ENCODE measurements around the gene SLC24A3.

The SLC24A3 gene

DNA sequence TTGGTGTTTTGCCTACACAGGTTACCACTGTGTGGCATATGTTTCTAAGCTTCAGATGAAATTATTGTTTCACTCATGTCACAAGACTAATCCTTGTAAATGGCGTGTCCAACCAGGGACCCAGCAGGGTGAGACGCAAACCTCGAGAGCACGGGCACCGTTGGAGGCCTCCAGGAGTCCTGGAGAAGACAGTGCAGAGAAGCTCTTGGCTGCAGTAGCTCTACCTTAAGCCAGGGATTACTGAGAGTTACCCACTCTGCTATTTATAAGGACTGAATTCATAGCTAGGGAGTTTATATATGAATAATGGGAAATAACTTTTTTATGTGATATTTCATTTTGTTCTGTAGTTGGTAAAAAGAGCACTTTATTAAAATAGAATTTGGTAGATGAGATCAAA, 137.4 kb downstream of the SLC24A3 start:
- no peak overlapping the region for H3K27ac ChIP-seq (ENCODE audit: low read depth, low read length)
- no peaks in the 10 kb centered on the region for H3K36me3 ChIP-seq (ENCODE audit: control insufficient read depth in 5 of 5, insufficient read depth in 5 of 5, low read length in 5 of 5)
- no peaks in the 10 kb centered on the region for H3K27me3 ChIP-seq (ENCODE audit: control insufficient read depth in 5 of 5, insufficient read depth in 4 of 5, low read length in 5 of 5)
- H3K4me3 ChIP-seq (ENCODE audit: low read depth in 1 of 5, low read length in 5 of 5): no peak overlapping the region
- no peak overlapping the region for H3K9ac ChIP-seq (ENCODE audit: low read length in 5 of 5)
- H3K9me3 ChIP-seq (ENCODE audit: control insufficient read depth in 5 of 5, low read length in 5 of 5): no peaks in the 10 kb centered on the region
- H3K4me1 ChIP-seq (ENCODE audit: control insufficient read depth in 5 of 5, insufficient read depth in 5 of 5, low read length in 5 of 5): peaks cover 0 to 3% (median 3%) of the 10 kb centered on the region in 5 donors

DNA sequence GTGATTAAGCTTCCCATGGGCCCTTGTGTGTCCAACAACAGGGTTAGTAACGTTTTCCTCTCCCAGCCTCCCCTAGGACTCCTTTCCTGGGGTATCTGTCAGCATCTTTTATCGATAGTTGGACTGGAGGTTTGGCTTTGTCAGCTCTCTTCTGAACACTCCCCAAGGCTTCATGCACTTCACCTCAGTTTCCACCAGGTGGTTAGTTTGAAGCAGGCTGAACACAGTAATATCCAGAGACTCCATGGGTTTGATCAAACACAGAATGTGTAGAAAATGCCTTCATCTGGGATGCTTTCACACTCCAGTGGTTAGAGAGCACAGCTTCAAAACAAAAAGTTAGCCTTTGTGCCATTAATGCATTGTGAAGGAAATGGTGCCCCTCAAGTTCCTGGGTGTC, 139.1 kb downstream of the SLC24A3 start:
- Histone ChIP-seq H3K9me3 (ENCODE audit: control insufficient read depth in 5 of 5, low read length in 5 of 5) (no peaks in the 10 kb centered on the region), H3K9ac (ENCODE audit: low read length in 5 of 5) (no peak overlapping the region), H3K36me3 (ENCODE audit: control insufficient read depth in 5 of 5, insufficient read depth in 5 of 5, low read length in 5 of 5) (no peaks in the 10 kb centered on the region), H3K27me3 (ENCODE audit: control insufficient read depth in 5 of 5, insufficient read depth in 4 of 5, low read length in 5 of 5) (no peaks in the 10 kb centered on the region), H3K27ac (ENCODE audit: low read depth, low read length) (no peak overlapping the region), H3K4me3 (ENCODE audit: low read depth in 1 of 5, low read length in 5 of 5) (no peak overlapping the region), H3K4me1 (ENCODE audit: control insufficient read depth in 5 of 5, insufficient read depth in 5 of 5, low read length in 5 of 5) (peaks cover 0 to 3% (median 3%) of the 10 kb centered on the region in 5 donors)

DNA sequence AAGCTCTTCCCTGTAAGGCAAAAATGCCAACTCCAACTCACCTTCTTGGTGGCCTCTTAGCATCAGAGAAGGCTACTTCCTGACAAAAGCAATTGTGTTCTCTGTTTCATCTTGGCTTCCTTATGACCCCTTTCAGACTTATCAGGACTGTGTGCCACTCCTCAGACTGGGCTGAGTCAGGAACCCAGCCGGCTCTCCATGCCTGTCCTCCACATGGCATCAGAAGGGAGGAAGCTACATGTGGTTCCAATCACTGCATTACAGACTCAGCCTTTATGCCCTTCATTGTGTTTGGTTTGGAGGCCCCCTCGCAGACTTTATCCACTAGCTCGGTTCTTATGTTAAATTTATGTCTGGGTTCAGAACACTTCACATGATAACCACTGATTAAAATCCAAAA, 142.5 kb downstream of the SLC24A3 start:
- Histone ChIP-seq H3K36me3 (ENCODE audit: control insufficient read depth in 5 of 5, insufficient read depth in 5 of 5, low read length in 5 of 5) (no peaks in the 10 kb centered on the region), H3K9ac (ENCODE audit: low read length in 5 of 5) (no peak overlapping the region), H3K4me1 (ENCODE audit: control insufficient read depth in 5 of 5, insufficient read depth in 5 of 5, low read length in 5 of 5) (peaks cover 0 to 3% (median 3%) of the 10 kb centered on the region in 5 donors), H3K9me3 (ENCODE audit: control insufficient read depth in 5 of 5, low read length in 5 of 5) (no peaks in the 10 kb centered on the region), H3K4me3 (ENCODE audit: low read depth in 1 of 5, low read length in 5 of 5) (no peak overlapping the region), H3K27me3 (ENCODE audit: control insufficient read depth in 5 of 5, insufficient read depth in 4 of 5, low read length in 5 of 5) (no peaks in the 10 kb centered on the region), H3K27ac (ENCODE audit: low read depth, low read length) (no peak overlapping the region)

DNA sequence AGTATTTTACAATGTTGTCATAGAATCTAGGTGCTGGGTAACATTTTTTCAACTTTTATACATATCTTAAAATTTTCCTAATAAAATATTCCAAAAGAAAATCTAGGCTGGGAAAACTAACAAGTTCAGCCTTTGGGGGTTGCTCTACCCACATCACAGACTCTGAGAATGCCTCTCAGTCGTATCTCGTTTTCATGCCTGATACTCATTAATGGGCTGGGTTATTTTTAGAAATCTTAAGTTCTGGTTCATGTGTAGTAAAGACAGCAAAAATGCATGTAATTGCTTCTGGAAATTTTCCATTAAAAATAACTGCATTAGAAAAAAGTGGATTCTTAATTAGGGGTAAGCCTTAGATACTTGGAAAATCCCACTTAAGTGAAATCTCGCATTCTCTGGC, 149.3 kb downstream of the SLC24A3 start:
- Histone ChIP-seq H3K4me3 (ENCODE audit: low read depth in 1 of 5, low read length in 5 of 5) (no peak overlapping the region), H3K27me3 (ENCODE audit: control insufficient read depth in 5 of 5, insufficient read depth in 4 of 5, low read length in 5 of 5) (no peaks in the 10 kb centered on the region), H3K36me3 (ENCODE audit: control insufficient read depth in 5 of 5, insufficient read depth in 5 of 5, low read length in 5 of 5) (no peaks in the 10 kb centered on the region), H3K4me1 (ENCODE audit: control insufficient read depth in 5 of 5, insufficient read depth in 5 of 5, low read length in 5 of 5) (no peaks in the 10 kb centered on the region), H3K27ac (ENCODE audit: low read depth, low read length) (no peak overlapping the region), H3K9ac (ENCODE audit: low read length in 5 of 5) (no peak overlapping the region), H3K9me3 (ENCODE audit: control insufficient read depth in 5 of 5, low read length in 5 of 5) (no peaks in the 10 kb centered on the region)

DNA sequence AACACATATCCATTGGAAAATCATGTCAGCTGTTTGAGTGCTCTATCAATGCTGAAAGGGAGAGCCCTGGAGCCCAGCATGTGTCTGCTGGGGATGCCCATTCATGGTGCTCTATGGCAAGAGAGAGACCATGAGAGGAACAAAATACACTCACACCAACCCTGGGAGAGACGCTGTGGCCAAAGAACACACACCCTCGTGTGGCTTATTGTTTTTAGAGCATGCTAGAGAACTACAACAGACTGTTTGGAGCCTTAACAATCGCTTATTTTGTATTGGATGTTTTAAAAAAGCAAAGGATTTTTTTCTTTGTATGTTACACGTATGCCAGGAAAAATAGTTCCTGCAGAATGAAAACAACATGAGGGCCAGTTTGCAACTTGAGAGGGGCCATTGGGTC, 151.0 kb downstream of the SLC24A3 start:
- H3K36me3 ChIP-seq (ENCODE audit: control insufficient read depth in 5 of 5, insufficient read depth in 5 of 5, low read length in 5 of 5): no peaks in the 10 kb centered on the region
- H3K27ac ChIP-seq (ENCODE audit: low read depth, low read length): no peak overlapping the region
- no peak overlapping the region for H3K4me3 ChIP-seq (ENCODE audit: low read depth in 1 of 5, low read length in 5 of 5)
- no peaks in the 10 kb centered on the region for H3K27me3 ChIP-seq (ENCODE audit: control insufficient read depth in 5 of 5, insufficient read depth in 4 of 5, low read length in 5 of 5)
- H3K9me3 ChIP-seq (ENCODE audit: control insufficient read depth in 5 of 5, low read length in 5 of 5): no peaks in the 10 kb centered on the region
- no peaks in the 10 kb centered on the region for H3K4me1 ChIP-seq (ENCODE audit: control insufficient read depth in 5 of 5, insufficient read depth in 5 of 5, low read length in 5 of 5)
- H3K9ac ChIP-seq (ENCODE audit: low read length in 5 of 5): no peak overlapping the region

DNA sequence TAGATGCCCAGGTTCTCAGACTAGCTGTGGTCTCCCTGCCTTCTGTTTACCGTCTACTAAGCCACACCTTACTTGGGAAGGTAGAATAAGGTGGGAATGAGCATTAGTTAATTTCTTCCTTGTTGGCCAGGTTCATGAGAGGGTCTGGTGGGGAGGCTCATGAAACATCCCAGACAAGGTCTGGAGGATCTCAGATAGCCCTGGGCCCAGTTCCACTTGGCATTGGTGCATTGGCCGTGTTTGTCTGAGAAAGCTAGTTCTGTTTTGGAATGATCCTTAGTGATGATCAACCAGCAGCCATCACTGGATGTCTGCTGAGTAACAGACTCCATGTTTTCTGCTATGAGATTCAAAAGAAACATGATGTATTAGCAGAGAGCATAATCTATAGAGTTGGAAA, 155.1 kb downstream of the SLC24A3 start:
- H3K4me1 ChIP-seq (ENCODE audit: control insufficient read depth in 5 of 5, insufficient read depth in 5 of 5, low read length in 5 of 5): no peaks in the 10 kb centered on the region
- H3K4me3 ChIP-seq (ENCODE audit: low read depth in 1 of 5, low read length in 5 of 5): no peak overlapping the region
- H3K36me3 ChIP-seq (ENCODE audit: control insufficient read depth in 5 of 5, insufficient read depth in 5 of 5, low read length in 5 of 5): no peaks in the 10 kb centered on the region
- H3K27ac ChIP-seq (ENCODE audit: low read depth, low read length): no peak overlapping the region
- no peaks in the 10 kb centered on the region for H3K9me3 ChIP-seq (ENCODE audit: control insufficient read depth in 5 of 5, low read length in 5 of 5)
- H3K9ac ChIP-seq (ENCODE audit: low read length in 5 of 5): no peak overlapping the region
- no peaks in the 10 kb centered on the region for H3K27me3 ChIP-seq (ENCODE audit: control insufficient read depth in 5 of 5, insufficient read depth in 4 of 5, low read length in 5 of 5)

DNA sequence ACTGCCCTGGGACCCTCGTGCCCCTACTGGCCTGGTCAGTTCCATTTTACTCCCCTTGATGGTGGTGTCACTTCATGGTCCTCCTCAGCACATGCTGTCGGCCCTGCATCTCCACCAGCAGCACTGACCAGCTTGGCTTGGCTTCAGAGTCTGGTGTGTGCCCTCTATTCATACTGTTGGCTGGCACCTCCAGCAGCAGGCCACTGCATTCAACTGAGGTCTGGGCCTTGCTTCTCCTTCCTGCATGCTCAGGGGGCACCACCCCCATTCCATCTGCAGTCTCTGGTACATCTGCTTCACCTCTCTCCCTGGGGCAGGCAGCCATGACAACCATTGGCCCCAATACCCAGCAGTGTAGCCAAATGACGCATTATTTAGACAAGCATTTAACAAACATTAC, 155.9 kb downstream of the SLC24A3 start:
- Histone ChIP-seq H3K36me3 (ENCODE audit: control insufficient read depth in 5 of 5, insufficient read depth in 5 of 5, low read length in 5 of 5) (no peaks in the 10 kb centered on the region), H3K9ac (ENCODE audit: low read length in 5 of 5) (no peak overlapping the region), H3K9me3 (ENCODE audit: control insufficient read depth in 5 of 5, low read length in 5 of 5) (no peaks in the 10 kb centered on the region), H3K27ac (ENCODE audit: low read depth, low read length) (no peak overlapping the region), H3K4me3 (ENCODE audit: low read depth in 1 of 5, low read length in 5 of 5) (no peak overlapping the region), H3K4me1 (ENCODE audit: control insufficient read depth in 5 of 5, insufficient read depth in 5 of 5, low read length in 5 of 5) (no peaks in the 10 kb centered on the region), H3K27me3 (ENCODE audit: control insufficient read depth in 5 of 5, insufficient read depth in 4 of 5, low read length in 5 of 5) (no peaks in the 10 kb centered on the region)

DNA sequence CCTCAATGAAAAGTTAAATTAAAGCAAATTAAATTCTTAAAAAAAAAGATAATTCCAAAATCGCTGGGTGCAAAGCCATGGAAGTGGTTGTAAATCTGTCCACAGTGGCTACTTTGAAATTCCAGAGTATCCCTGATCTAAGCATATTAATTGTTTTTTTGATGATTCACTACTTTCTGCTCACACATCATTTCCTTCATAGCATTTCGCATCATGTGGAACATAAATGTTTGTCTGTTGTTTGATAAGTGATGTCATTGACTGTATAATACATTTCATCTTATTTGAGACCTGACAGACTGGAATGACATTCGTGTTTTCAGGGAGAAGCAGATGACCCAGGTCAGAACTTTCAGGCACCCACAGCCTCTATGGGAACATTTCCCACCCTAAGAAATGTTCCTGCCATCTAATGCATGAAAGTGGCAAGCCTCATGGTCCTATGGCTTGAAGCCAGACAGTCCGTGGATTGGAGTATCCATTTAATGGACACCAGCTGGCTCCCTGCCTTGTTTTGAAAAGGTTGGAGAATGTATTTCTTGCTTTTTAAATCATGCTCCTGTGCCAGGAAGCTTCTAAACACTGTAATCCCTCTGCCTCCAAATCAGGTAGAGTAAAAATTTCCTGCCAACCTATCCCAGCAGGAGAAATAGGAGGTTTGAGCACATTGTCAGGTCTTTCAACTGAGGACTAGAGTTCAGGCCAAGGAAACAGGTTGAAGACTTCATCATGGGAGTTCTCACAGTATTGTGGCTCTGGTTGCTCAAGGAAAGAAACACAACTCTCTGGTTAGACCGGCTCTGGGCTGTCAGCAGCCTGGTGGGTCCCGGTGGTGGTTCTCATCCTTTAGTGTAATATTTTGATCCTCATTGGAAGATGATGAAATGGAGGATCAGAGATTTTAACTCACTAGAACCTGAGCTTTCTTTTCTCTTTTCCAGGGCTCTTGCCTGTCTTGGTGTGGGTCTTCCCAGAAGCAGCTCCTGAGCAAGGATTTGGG, 157.9 kb downstream of the SLC24A3 start:
- Histone ChIP-seq H3K4me1 (ENCODE audit: control insufficient read depth in 5 of 5, insufficient read depth in 5 of 5, low read length in 5 of 5) (peaks cover 0 to 8% (median 4%) of the 10 kb centered on the region in 5 donors), H3K36me3 (ENCODE audit: control insufficient read depth in 5 of 5, insufficient read depth in 5 of 5, low read length in 5 of 5) (no peaks in the 10 kb centered on the region), H3K27ac (ENCODE audit: low read depth, low read length) (no peak overlapping the region), H3K9me3 (ENCODE audit: control insufficient read depth in 5 of 5, low read length in 5 of 5) (no peaks in the 10 kb centered on the region), H3K9ac (ENCODE audit: low read length in 5 of 5) (no peak overlapping the region), H3K4me3 (ENCODE audit: low read depth in 1 of 5, low read length in 5 of 5) (no peak overlapping the region), H3K27me3 (ENCODE audit: control insufficient read depth in 5 of 5, insufficient read depth in 4 of 5, low read length in 5 of 5) (no peaks in the 10 kb centered on the region)

DNA sequence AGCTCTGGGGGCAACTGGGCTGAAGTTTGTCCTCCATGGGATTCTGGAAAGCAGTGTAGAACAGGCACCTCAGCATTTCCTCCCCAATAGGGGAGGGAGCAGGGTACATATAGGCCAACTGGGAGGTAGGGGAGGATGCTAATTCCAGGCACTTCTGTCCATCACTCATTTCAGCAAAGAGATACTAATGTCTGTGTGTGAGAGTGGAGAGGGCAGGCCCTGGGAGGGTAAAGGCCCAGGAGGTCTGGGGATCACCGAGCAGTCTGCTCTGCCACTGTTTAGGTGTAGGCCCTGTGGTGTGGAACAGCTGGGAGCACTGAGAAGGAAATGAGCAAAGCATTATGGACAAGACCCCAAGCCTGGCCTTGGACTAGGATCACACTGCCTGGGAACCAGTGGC, 158.7 kb downstream of the SLC24A3 start:
- Histone ChIP-seq H3K9me3 (ENCODE audit: control insufficient read depth in 5 of 5, low read length in 5 of 5) (no peaks in the 10 kb centered on the region), H3K27ac (ENCODE audit: low read depth, low read length) (no peak overlapping the region), H3K36me3 (ENCODE audit: control insufficient read depth in 5 of 5, insufficient read depth in 5 of 5, low read length in 5 of 5) (no peaks in the 10 kb centered on the region), H3K27me3 (ENCODE audit: control insufficient read depth in 5 of 5, insufficient read depth in 4 of 5, low read length in 5 of 5) (no peaks in the 10 kb centered on the region), H3K4me1 (ENCODE audit: control insufficient read depth in 5 of 5, insufficient read depth in 5 of 5, low read length in 5 of 5) (peaks cover 0 to 16% (median 11%) of the 10 kb centered on the region in 5 donors), H3K9ac (ENCODE audit: low read length in 5 of 5) (no peak overlapping the region), H3K4me3 (ENCODE audit: low read depth in 1 of 5, low read length in 5 of 5) (no peak overlapping the region)

DNA sequence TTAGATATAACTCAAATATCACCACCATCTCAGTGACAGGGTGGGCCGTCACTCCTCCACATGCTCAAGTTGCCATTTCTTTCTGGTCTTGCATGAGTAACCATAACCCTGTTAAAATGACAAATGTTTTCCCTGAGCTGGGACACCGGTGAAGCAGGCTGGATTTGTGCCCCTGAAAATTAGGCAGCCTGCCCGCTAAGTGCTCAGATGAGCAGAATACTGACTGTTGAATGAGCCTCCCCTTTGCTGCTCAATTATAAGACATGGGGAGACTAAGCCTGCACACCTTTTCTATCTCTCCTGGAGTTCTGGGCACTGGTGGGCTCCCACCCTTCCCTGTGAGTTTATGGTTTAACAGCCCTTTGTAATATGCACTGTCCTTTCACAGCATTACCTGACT, 161.8 kb downstream of the SLC24A3 start:
- Histone ChIP-seq H3K9me3 (ENCODE audit: control insufficient read depth in 5 of 5, low read length in 5 of 5) (no peaks in the 10 kb centered on the region), H3K27ac (ENCODE audit: low read depth, low read length) (no peak overlapping the region), H3K4me3 (ENCODE audit: low read depth in 1 of 5, low read length in 5 of 5) (no peak overlapping the region), H3K9ac (ENCODE audit: low read length in 5 of 5) (no peak overlapping the region), H3K27me3 (ENCODE audit: control insufficient read depth in 5 of 5, insufficient read depth in 4 of 5, low read length in 5 of 5) (no peaks in the 10 kb centered on the region), H3K36me3 (ENCODE audit: control insufficient read depth in 5 of 5, insufficient read depth in 5 of 5, low read length in 5 of 5) (no peaks in the 10 kb centered on the region), H3K4me1 (ENCODE audit: control insufficient read depth in 5 of 5, insufficient read depth in 5 of 5, low read length in 5 of 5) (peaks cover 0 to 37% (median 32%) of the 10 kb centered on the region in 5 donors)
